ENCODE measurements around the gene HNRNPUL2.
A peak's percentile ranks its signal among the peaks of the same experiment; 100 is the strongest.
"Not testable (repeated sequence)": the region's sequence is repeated elsewhere in the genome, so short reads cannot be mapped to it uniquely, and the experiment has no call there.

HNRNPUL2 gene

GRCh38 chr11:62702246-62702645 is 25.0 kb downstream of the HNRNPUL2 start:
- DNase-seq, result peak; percentile 30

- peak; percentile 77 for DNase-seq
These were observed 32.6 kb downstream of the HNRNPUL2 start for GRCh38 chr11:62694455-62695167.

GRCh38 chr11:62693624-62694023 is 33.6 kb downstream of the HNRNPUL2 start:
- not testable (repeated sequence) for DNase-seq

GRCh38 chr11:62689421-62690183 is 37.7 kb downstream of the HNRNPUL2 start, which contains the start of gene LRRN4CL:
Gene LRRN4CL (minus strand): TSS chr11:62689530. CDS start chr11:62688508, 1,022 bp downstream.
- DNase-seq, result no peak

GRCh38 chr11:62688491-62688890 is 38.8 kb downstream of the HNRNPUL2 start:
- no peak for DNase-seq

GRCh38 chr11:62687508-62688396 is 39.5 kb downstream of the HNRNPUL2 start:
- no peak for DNase-seq

GRCh38 chr11:62682518-62682917 is 44.7 kb downstream of the HNRNPUL2 start:
- DNase-seq, result no peak

GRCh38 chr11:62680825-62681240 is 46.4 kb downstream of the HNRNPUL2 start:
- peak; percentile 33 for DNase-seq

GRCh38 chr11:62678770-62679696 is 48.2 kb downstream of the HNRNPUL2 start, which contains the start of gene UBXN1:
Gene UBXN1 (minus strand): TSS chr11:62679073. CDS start chr11:62678923, 150 bp downstream.
- DNase-seq, result peak; percentile 84

GRCh38 chr11:62678433-62678769 is 48.9 kb downstream of the HNRNPUL2 start:
- no peak for DNase-seq

- DNase-seq, result no peak
These were observed 49.5 kb downstream of the HNRNPUL2 start for GRCh38 chr11:62677714-62678113.

- DNase-seq, result no peak
These were observed 50.1 kb downstream of the HNRNPUL2 start for GRCh38 chr11:62677156-62677555.

GRCh38 chr11:62676698-62677097 is 50.6 kb downstream of the HNRNPUL2 start:
- DNase-seq, result no peak

GRCh38 chr11:62675415-62675814 is 51.8 kb downstream of the HNRNPUL2 start:
- DNase-seq, result not testable (repeated sequence)

GRCh38 chr11:62673196-62673525 is 54.1 kb downstream of the HNRNPUL2 start:
- DNase-seq, result no peak

- DNase-seq, result peak; percentile 77
These were observed 55.5 kb downstream of the HNRNPUL2 start, which contains the start of the genes LBHD1 and UQCC3 for GRCh38 chr11:62671608-62672389. Gene LBHD1 (minus strand): TSS chr11:62672267. CDS start chr11:62670031, 2,236 bp downstream. Gene UQCC3 (plus strand): TSS chr11:62671673. CDS start chr11:62671746, 73 bp downstream.

- DNase-seq, result no peak
These were observed 56.0 kb downstream of the HNRNPUL2 start for GRCh38 chr11:62671236-62671607.

GRCh38 chr11:62669420-62670161 is 57.7 kb downstream of the HNRNPUL2 start:
- DNase-seq, result no peak

- DNase-seq, result no peak
These were observed 59.8 kb downstream of the HNRNPUL2 start for GRCh38 chr11:62667460-62667859.

GRCh38 chr11:62666259-62666926 is 60.9 kb downstream of the HNRNPUL2 start:
- DNase-seq, result no peak

All from CD4-positive, alpha-beta T cell treated with Interleukin-15 for 1 hour (primary cell).